BJ (cell line): Measurements from ENCODE around the gene LCTL. TPM values are rescaled to one million over a fixed set of nuclear protein-coding genes. Genes with fewer than 3 reads are reported as not detected.

Experiments
- CTCF ChIA-PET: fragments of 350-600 bp; formaldehyde crosslinking; extraction: SDS; loops from one replicate; lab custom pipeline; 2021; ENCODE audit warnings: antibody characterized with exemption, inconsistent platforms; lab: Yijun Ruan, JAX
- POLR2A ChIA-PET: fragments of 300-600 bp; sonication (Branson Sonifier 250); formaldehyde crosslinking; extraction: SDS; loops from one replicate; lab custom pipeline; 2021; ENCODE audit warnings: antibody characterized with exemption; lab: Charles Lee
- DNase-seq: peaks from one replicate; pipeline ENCODE4 v3.0.0-alpha.2; 2011; ENCODE audit warnings: low read depth
- H3K27me3 ChIP-seq: 2 replicates; pipeline ENCODE4 v1.6.0; 2011; ENCODE audit warnings: low read length; ENCODE audit not compliant: control insufficient read depth, insufficient read depth
- H3K36me3 ChIP-seq: 2 replicates; pipeline ENCODE4 v1.5.1; 2011; ENCODE audit warnings: low read length; ENCODE audit not compliant: control insufficient read depth, insufficient read depth
- H3K4me3 ChIP-seq: 2 replicates; pipeline ENCODE4 v1.5.1; 2011; ENCODE audit warnings: low read depth, mild to moderate bottlenecking, control low read depth, low read length
- CTCF ChIP-seq: IDR thresholded peaks from 2 replicates; pipeline ENCODE4 v1.5.1; 2011; ENCODE audit warnings: low read depth, mild to moderate bottlenecking, control low read depth, inconsistent platforms, low read length, moderate library complexity; ENCODE audit not compliant: insufficient read depth
- polyA plus RNA-seq: library from polyadenylated mRNA; depleted of rRNA; stranded (reverse); fragments of >200 nt; gene quantifications from 2 replicates; pipeline ENCODE4 v1.2.3, GENCODE V29; 2011

Gene LCTL
- polyA plus RNA-seq, 1 experiment: 0.17 TPM

GRCh38 chr15:66611257-66612053, 45.7 kb upstream of the LCTL start:
- DNase-seq: no peak
- ChIA-PET POLR2A (no interaction called here), CTCF (interaction anchor here (1.6 to 5.4 kb wide), 3 partner anchors 7 to 240 kb away, joined by 4 to 23 read pairs (median 16); no protein-coding TSS in a partner anchor)
- no peaks in the 10 kb centered on the region for H3K27me3 ChIP-seq
- no peaks in the 10 kb centered on the region for H3K36me3 ChIP-seq
- H3K4me3 ChIP-seq: no peak overlapping the region
- no peak for TF ChIP-seq CTCF

- CTCF ChIA-PET: interaction anchor here (5.4 kb wide), 1 partner anchor 9 kb away, joined by 23 read pairs; no protein-coding TSS in a partner anchor
- no peak overlapping the region for H3K4me3 ChIP-seq
- no peak for TF ChIP-seq CTCF
- no peak for DNase-seq
- POLR2A ChIA-PET: no interaction called here
- no peaks in the 10 kb centered on the region for H3K27me3 ChIP-seq
- H3K36me3 ChIP-seq: no peaks in the 10 kb centered on the region
These were observed 44.1 kb upstream of the LCTL start for GRCh38 chr15:66609876-66610275.

GRCh38 chr15:66608881-66609280, 43.1 kb upstream of the LCTL start:
- CTCF ChIA-PET: interaction anchor here (0.6 to 5.4 kb wide), 4 partner anchors 10 to 242 kb away, joined by 3 to 23 read pairs (median 12); no protein-coding TSS in a partner anchor
- TF ChIP-seq CTCF: no peak

GRCh38 chr15:66608159-66608558, 42.4 kb upstream of the LCTL start:
- Histone ChIP-seq H3K27me3 (no peaks in the 10 kb centered on the region), H3K36me3 (no peaks in the 10 kb centered on the region), H3K4me3 (no peak overlapping the region)
- DNase-seq: no peak
- POLR2A ChIA-PET: no interaction called here
- CTCF ChIA-PET: interaction anchor here (1.2 to 5.4 kb wide), 4 partner anchors 11 to 246 kb away, joined by 4 to 23 read pairs (median 12); no protein-coding TSS in a partner anchor
- TF ChIP-seq CTCF: no peak

More at GRCh38 chr15:66608881-66609280, 43.1 kb upstream of the LCTL start:
- H3K4me3 ChIP-seq: no peak overlapping the region
- DNase-seq: no peak
- no peaks in the 10 kb centered on the region for H3K27me3 ChIP-seq
- no peaks in the 10 kb centered on the region for H3K36me3 ChIP-seq
- POLR2A ChIA-PET: no interaction called here
